OCI-LY1 (cell line): Measurements from ENCODE around the gene TLR9.

Source experiments
- EZH2 ChIP-seq: fragments of 200-600 bp; sonication (generic), shearing (Covaris generic); IDR thresholded peaks from 2 replicates; pipeline ENCODE4 v1.8.0; 2017; ENCODE audit warnings: borderline replicate concordance, mixed run types, mild to moderate bottlenecking, antibody characterized with exemption, low read length, moderate library complexity, mixed read lengths
- TF ChIP-seq, protein P1 (sequence below): fragments of 200-600 bp; sonication (generic), shearing (Covaris generic); IDR thresholded peaks from 2 replicates; pipeline ENCODE4 v1.5.1; 2017; ENCODE audit warnings: mild to moderate bottlenecking, antibody characterized with exemption, low read length, moderate library complexity, mixed read lengths

DNA sequence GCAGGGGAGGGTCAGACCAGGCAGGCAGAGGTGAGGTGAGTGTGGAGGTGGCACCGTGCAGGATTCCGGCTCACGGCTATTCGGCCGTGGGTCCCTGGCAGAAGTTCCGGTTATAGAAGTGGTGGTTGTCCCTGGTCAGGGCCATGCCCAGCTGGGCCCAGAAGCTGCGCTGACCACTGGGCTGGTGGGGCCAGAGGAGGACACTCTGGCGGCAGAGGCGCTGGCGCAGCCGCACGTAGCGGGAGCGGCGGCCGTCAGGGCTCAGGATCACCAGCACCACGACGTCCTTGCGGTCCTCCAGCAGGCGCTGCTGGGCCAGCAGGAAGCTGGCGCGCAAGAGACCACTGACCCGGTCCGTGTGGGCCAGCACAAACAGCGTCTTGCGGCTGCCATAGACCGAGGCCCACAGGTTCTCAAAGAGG lies 4.3 kb downstream of the TLR9 start:
- TF ChIP-seq, protein P1, sequence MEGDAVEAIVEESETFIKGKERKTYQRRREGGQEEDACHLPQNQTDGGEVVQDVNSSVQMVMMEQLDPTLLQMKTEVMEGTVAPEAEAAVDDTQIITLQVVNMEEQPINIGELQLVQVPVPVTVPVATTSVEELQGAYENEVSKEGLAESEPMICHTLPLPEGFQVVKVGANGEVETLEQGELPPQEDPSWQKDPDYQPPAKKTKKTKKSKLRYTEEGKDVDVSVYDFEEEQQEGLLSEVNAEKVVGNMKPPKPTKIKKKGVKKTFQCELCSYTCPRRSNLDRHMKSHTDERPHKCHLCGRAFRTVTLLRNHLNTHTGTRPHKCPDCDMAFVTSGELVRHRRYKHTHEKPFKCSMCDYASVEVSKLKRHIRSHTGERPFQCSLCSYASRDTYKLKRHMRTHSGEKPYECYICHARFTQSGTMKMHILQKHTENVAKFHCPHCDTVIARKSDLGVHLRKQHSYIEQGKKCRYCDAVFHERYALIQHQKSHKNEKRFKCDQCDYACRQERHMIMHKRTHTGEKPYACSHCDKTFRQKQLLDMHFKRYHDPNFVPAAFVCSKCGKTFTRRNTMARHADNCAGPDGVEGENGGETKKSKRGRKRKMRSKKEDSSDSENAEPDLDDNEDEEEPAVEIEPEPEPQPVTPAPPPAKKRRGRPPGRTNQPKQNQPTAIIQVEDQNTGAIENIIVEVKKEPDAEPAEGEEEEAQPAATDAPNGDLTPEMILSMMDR, result no peak
- no peak for TF ChIP-seq EZH2
